DOHH2 (cell line): ENCODE measurements around the gene CDK19.

Experiments
- EZH2phosphoT487 ChIP-seq: fragments of 200-600 bp; sonication (generic); IDR thresholded peaks from 2 replicates; pipeline ENCODE4 v1.6.1; 2017; ENCODE audit warnings: borderline replicate concordance, mild to moderate bottlenecking, antibody characterized with exemption, low read length, moderate library complexity, mixed read lengths
- TF ChIP-seq, protein P1 (sequence below): fragments of 200-600 bp; sonication (generic); IDR thresholded peaks from one replicate; pipeline ENCODE4 v1.5.1; 2014; ENCODE audit warnings: antibody characterized with exemption, mild to moderate bottlenecking, low read depth, low read length; ENCODE audit not compliant: poor library complexity, severe bottlenecking

DNA sequence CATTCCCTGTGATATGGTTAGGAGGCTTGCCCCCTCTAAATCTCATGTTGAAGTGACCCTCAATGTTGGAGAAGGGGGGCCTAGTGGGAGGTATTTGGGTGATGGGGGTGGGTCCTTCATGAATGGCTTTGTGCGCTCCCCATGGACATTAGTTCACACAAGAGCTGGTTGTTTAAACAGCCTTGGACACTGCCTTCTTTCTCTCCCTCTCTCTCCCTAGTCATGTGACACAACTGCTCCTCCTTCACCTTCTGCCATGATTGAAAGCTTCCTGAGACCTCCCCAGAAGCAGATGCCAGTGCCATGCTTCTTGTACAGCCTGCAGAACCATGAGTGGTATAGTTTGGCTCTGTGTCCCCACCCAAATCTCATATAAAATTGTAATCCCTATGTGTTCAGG lies 221.6 kb downstream of the CDK19 start:
- TF ChIP-seq, protein P1, sequence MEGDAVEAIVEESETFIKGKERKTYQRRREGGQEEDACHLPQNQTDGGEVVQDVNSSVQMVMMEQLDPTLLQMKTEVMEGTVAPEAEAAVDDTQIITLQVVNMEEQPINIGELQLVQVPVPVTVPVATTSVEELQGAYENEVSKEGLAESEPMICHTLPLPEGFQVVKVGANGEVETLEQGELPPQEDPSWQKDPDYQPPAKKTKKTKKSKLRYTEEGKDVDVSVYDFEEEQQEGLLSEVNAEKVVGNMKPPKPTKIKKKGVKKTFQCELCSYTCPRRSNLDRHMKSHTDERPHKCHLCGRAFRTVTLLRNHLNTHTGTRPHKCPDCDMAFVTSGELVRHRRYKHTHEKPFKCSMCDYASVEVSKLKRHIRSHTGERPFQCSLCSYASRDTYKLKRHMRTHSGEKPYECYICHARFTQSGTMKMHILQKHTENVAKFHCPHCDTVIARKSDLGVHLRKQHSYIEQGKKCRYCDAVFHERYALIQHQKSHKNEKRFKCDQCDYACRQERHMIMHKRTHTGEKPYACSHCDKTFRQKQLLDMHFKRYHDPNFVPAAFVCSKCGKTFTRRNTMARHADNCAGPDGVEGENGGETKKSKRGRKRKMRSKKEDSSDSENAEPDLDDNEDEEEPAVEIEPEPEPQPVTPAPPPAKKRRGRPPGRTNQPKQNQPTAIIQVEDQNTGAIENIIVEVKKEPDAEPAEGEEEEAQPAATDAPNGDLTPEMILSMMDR: no peak
- no peak for TF ChIP-seq EZH2phosphoT487
